Colonic mucosa (tissue), 4 donors: ENCODE results near the gene CCDC175. TPM values are rescaled to one million over a fixed set of nuclear protein-coding genes. Genes with fewer than 3 reads are reported as not detected.
A peak's percentile ranks its signal among the peaks of the same experiment; 100 is the strongest.

Source experiments
- DNase-seq: peaks from one replicate; pipeline ENCODE4 v3.0.0-alpha.2; 2020
- H3K27ac ChIP-seq: fragments of 200-600 bp; one replicate; pipeline ENCODE4 v1.8.0; 2021
- H3K27me3 ChIP-seq: fragments of 200-600 bp; one replicate; pipeline ENCODE4 v1.8.0; 2021
- H3K36me3 ChIP-seq: fragments of 200-600 bp; one replicate; pipeline ENCODE4 v1.8.0; 2021
- H3K4me1 ChIP-seq: fragments of 200-600 bp; one replicate; pipeline ENCODE4 v1.8.0; 2021; ENCODE audit warnings: mild to moderate bottlenecking
- H3K4me3 ChIP-seq: fragments of 200-600 bp; one replicate; pipeline ENCODE4 v1.8.0; 2021
- H3K9ac ChIP-seq, 2 donors: one replicate each; pipeline ENCODE4 v1.7.0; 2013; ENCODE audit warnings: control low read depth in 2 of 2, low read depth in 2 of 2, low read length in 2 of 2
- H3K9me3 ChIP-seq: fragments of 200-600 bp; one replicate; pipeline ENCODE4 v1.8.0; 2021
- CTCF ChIP-seq: fragments of 200-600 bp; IDR thresholded peaks from one replicate; pipeline ENCODE4 v1.8.0; 2022; ENCODE audit warnings: antibody characterized with exemption, mild to moderate bottlenecking
- intact Hi-C: fragments of 100-400 bp; cut with DNase I; formaldehyde crosslinking; loops from one replicate; pipeline ENCODE4 v1.14.1; 2022
- total RNA-seq, 2 donors: library from RNA; stranded (reverse); fragmentation: NEBNext Ultra II Directional in 1 of 2; extraction: Animal tissue kit (Norgen Biotek cat#: 25700) in 1 of 2; gene quantifications; one replicate each; pipeline ENCODE4 v1.2.1, GENCODE V29; 2021
- donor health status: healthy.
- donor health status: DM: no; HTN: no; CAD: no.
- donor health status: DM: no; HTN: no; CAD: no.

CCDC175 gene
- total RNA-seq, 2 donors from 2014 or later = 0.27 to 0.32 TPM

DNA sequence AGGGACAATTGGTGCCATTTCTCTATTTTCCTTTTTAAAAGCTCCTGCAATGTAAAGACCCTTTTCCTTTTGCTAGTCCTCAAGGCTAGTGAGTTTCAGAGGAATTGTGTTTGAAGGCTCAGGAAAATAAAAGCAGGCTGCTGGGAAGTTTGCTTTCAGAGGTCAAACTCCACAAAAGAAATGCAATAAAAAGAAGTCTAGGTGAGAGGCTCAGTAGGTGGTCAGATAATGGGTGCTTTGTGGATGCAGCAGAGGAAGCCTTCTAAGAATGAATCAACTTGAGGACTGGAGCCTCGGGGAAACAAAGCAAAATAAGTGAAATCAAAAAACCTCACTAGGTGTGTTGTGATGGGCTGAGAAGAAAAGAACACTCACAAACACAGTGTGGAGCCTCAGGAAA is 10.3 kb downstream of the CCDC175 start:
- peak; percentile 30 for DNase-seq
- TF ChIP-seq CTCF = no peak
- no peak overlapping the region for H3K9ac ChIP-seq

DNA sequence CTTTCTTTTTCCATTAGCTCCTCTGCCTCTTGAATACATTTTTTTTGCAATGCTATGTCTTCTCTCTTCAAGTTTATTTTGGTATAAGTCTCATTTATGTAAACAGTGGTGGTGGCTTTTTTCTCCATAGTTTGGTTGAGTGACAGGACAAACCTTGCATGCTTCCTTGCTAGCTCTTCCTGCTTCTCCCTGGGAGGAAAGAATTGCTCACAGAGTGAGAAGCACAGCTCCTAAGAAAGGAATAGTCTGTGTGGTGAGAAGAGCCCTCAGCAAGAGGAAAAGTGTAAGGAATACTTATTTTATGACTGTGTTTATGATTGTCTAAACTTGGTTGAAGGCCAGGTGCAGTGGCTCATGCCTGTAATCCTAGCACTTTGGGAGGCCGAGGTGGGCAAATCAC is 11.5 kb downstream of the CCDC175 start:
- Histone ChIP-seq H3K9ac (no peak overlapping the region), H3K27ac (peak overlapping the region; percentile 42), H3K4me1 (no peaks in the 10 kb centered on the region), H3K4me3 (no peak overlapping the region), H3K27me3 (no peaks in the 10 kb centered on the region), H3K36me3 (no peaks in the 10 kb centered on the region), H3K9me3 (no peaks in the 10 kb centered on the region)
- DNase-seq = peak; percentile 37
- intact Hi-C loops = no loop called here
- TF ChIP-seq CTCF = no peak

More for the DNA sequence above, 10.3 kb downstream of the CCDC175 start:
- intact Hi-C loops = no loop called here
- Histone ChIP-seq H3K27ac (peak overlapping the region; percentile 42), H3K9me3 (no peaks in the 10 kb centered on the region), H3K4me1 (no peaks in the 10 kb centered on the region), H3K36me3 (no peaks in the 10 kb centered on the region), H3K27me3 (no peaks in the 10 kb centered on the region), H3K4me3 (no peak overlapping the region)

DNA sequence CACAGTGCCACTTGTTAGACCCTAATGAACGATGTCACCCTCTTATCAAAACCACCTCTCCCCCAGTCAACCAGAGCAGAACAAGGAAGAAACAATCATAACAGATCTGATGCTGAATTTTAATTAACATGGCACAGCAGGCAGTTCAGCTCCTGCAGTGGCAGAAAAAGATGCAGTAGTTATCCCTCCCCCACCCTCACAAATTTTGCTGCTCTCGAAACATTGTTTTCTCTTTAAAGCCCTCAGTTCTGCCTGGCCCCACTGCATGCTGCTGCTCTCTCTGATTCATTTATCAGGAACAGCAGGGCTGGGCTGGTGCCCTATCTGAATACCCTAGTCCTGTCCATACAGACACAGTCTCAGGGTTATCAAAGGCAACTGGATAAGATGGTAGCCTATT is 12.2 kb downstream of the CCDC175 start:
- no peaks in the 10 kb centered on the region for H3K9me3 ChIP-seq
- H3K27me3 ChIP-seq = no peaks in the 10 kb centered on the region
- no peak overlapping the region for H3K4me3 ChIP-seq
- TF ChIP-seq CTCF = no peak
- H3K27ac ChIP-seq = peak overlapping the region; percentile 42
- DNase-seq = peak; percentile 23
- H3K36me3 ChIP-seq = no peaks in the 10 kb centered on the region
- intact Hi-C loops = no loop called here
- H3K9ac ChIP-seq = peak overlapping the region in 1 of 2 donors; percentile 44
- no peaks in the 10 kb centered on the region for H3K4me1 ChIP-seq

- H3K9me3 ChIP-seq = no peaks in the 10 kb centered on the region
- no peaks in the 10 kb centered on the region for H3K27me3 ChIP-seq
- no peak overlapping the region for H3K27ac ChIP-seq
- TF ChIP-seq CTCF = no peak
- H3K9ac ChIP-seq = no peak overlapping the region
- no peaks in the 10 kb centered on the region for H3K36me3 ChIP-seq
- intact Hi-C loops = no loop called here
- H3K4me3 ChIP-seq = no peak overlapping the region
- no peak for DNase-seq
- H3K4me1 ChIP-seq = no peaks in the 10 kb centered on the region
These were observed 29.3 kb downstream of the CCDC175 start for GRCh38 chr14:59547310-59547709.

DNA sequence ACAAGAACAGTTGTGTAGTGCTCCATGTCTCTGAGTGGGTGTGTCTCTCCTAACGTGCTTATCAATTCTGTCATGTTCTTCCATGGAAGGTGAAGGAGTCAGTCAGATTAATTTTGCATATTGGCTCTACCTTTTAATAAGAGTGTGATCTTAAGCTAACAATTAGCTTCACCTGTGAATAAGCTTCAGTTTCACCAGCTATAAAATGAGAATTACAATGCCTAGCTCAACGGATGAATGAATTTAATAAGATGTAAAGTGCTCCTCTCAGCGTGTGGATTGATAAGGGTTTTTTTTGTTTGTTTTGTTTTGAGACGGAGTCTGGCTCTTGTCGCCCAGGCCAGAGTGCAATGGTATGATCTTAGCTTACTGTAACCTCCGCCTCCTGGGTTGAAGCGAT is 32.7 kb downstream of the CCDC175 start:
- no peaks in the 10 kb centered on the region for H3K27me3 ChIP-seq
- no peaks in the 10 kb centered on the region for H3K36me3 ChIP-seq
- no peaks in the 10 kb centered on the region for H3K4me1 ChIP-seq
- H3K9ac ChIP-seq = no peak overlapping the region
- no peak for DNase-seq
- no peak overlapping the region for H3K4me3 ChIP-seq
- no peak for TF ChIP-seq CTCF
- intact Hi-C loops = no loop called here
- H3K9me3 ChIP-seq = no peaks in the 10 kb centered on the region
- no peak overlapping the region for H3K27ac ChIP-seq

DNA sequence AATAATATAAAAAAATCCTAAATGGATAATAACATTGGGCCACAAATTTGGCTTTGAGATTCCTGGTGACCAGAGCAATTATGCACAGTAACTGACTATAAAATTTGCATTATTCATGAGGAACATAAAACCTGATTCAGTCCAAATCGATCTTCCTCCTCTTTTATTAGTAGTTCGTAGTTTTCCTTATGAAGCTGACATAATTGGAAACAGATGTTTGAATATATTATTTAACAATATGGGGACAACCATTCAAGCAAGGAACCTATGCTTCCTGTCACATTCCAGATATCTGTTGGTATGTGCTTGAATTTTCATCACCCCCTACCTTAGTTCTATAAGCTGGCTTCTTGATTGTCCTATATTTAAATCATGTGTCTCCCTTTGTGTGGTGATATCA is 34.9 kb downstream of the CCDC175 start:
- no peak overlapping the region for H3K27ac ChIP-seq
- no peaks in the 10 kb centered on the region for H3K4me1 ChIP-seq
- no peaks in the 10 kb centered on the region for H3K36me3 ChIP-seq
- no peak for TF ChIP-seq CTCF
- no peak overlapping the region for H3K4me3 ChIP-seq
- no peaks in the 10 kb centered on the region for H3K9me3 ChIP-seq
- DNase-seq = no peak
- intact Hi-C loops = no loop called here
- H3K9ac ChIP-seq = no peak overlapping the region
- H3K27me3 ChIP-seq = no peaks in the 10 kb centered on the region
